Measurements from ENCODE around the gene TBC1D22A. TPM values are rescaled to one million over a fixed set of nuclear protein-coding genes. Genes with fewer than 3 reads are reported as not detected.

The TBC1D22A gene
- polyA plus RNA-seq, 1 donor from 2014 or later: 9.3 TPM

DNA sequence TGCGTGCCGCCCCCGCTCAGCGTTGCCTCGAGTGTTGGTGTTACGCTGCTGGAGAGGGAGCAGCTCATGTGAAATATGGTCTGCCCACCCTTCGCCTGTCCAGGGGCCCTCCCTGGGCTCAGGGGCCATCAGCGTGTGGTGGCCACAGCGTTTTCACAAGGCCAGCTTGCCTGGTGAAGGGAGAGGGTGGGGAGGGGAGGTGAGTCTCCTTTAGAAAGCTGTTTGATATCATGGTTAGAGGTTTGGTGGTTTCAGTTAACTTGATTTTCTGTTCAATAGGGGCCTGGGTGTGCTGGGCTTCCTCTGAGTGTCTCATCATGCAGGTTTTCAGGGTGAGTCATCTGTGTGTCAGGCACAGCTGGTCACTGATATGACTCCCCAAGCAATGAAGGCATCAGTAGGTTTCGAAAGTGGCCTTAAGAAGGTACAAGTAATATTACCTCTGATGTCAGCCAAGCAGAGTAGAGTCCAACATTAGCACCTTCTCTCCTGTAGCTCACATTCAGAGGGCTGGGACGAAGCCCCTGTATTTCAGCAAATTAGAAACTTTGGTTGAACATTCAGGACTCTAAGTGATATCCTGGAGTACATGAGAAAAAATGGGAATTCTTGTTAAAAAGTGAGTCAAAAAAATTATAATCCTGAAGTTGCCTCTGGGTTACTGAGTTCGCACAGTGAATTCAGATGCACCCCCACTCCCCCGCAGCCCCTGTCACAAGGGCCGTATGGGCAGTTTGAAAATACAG is 172.5 kb downstream of the TBC1D22A start:
- H3K4me2 ChIP-seq (ENCODE audit: low read length): no peak overlapping the region
- H3K27ac ChIP-seq (ENCODE audit: low read length): no peak overlapping the region

DNA sequence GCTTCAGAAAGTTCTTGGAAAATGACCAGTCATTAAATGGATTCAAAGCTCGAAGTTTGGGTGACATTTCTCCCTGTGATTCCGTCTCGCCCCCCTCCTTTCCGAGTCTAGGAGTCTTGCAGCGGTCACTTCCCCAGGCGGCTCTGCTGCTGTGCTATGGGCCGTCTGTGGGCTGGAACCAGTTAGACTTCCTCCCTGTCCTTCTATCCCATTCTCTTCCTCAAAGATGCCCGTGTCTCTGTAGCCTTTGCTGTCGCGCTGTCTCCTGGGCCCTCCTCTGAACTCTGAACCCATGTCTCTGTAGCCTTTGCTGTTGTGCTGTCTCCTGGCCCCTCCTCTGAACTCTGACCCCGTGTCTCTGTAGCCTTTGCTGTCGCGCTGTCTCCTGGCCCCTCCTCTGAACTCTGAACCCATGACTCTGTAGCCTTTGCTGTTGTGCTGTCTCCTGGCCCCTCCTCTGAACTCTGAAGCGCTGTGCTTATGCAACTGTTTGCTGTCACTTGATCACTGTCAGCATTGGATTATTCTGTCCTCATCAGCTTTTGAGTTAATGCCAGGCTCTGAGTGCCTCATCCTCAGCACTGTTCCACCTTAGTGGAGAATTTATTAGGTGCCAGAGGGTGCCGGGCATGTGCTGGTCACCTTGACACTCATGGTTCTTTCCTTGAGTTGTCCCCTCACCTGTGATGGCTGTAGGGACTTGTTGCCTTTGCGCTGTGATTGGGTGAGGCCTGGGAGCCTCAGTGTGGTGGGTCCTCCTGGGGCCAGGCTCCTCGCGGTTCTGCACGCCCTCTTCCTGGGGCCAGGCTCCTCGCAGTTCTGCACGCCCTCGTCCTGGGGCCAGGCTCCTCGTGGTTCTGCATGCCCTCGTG is 173.3 kb downstream of the TBC1D22A start:
- no peak overlapping the region for H3K9ac ChIP-seq (ENCODE audit: low read length)
- no peak overlapping the region for H3K4me2 ChIP-seq (ENCODE audit: low read length)
- peak overlapping the region; percentile 36 for H3K27ac ChIP-seq (ENCODE audit: low read length)
- no peaks in the 10 kb centered on the region for H3K27me3 ChIP-seq (ENCODE audit: insufficient read depth, low read depth, low read length)
- no peaks in the 10 kb centered on the region for H3K9me3 ChIP-seq (ENCODE audit: low read length)
- H3F3A ChIP-seq (ENCODE audit: insufficient read depth, low read length, poor library complexity, severe bottlenecking): no peaks in the 10 kb centered on the region
- no peak overlapping the region for H2AFZ ChIP-seq (ENCODE audit: low read depth, low read length)
- no peak overlapping the region for H3K4me3 ChIP-seq (ENCODE audit: low read length)
- H3K79me2 ChIP-seq (replicated peaks; ENCODE audit: insufficient read depth, low read length): no peaks in the 10 kb centered on the region
- H3K9me2 ChIP-seq (ENCODE audit: insufficient read depth, low read length): no peaks in the 10 kb centered on the region
- H3K36me3 ChIP-seq (ENCODE audit: insufficient read depth, low read length): no peaks in the 10 kb centered on the region
- no peaks in the 10 kb centered on the region for H4K20me1 ChIP-seq (ENCODE audit: insufficient read depth)
- TF ChIP-seq POLR2AphosphoS5 (IDR thresholded peaks at IDR 0.05) (no peak), MXI1 (conservative IDR thresholded peaks at IDR 0.05; ENCODE audit: poor library complexity, severe bottlenecking) (no peak), EZH2 (IDR thresholded peaks at IDR 0.05; ENCODE audit: borderline replicate concordance, insufficient read depth, low read length, poor library complexity, severe bottlenecking) (no peak), RAD21 (conservative IDR thresholded peaks at IDR 0.05) (no peak), EP300 (conservative IDR thresholded peaks at IDR 0.05; ENCODE audit: poor library complexity, severe bottlenecking) (no peak)
- TF ChIP-seq, protein P1, sequence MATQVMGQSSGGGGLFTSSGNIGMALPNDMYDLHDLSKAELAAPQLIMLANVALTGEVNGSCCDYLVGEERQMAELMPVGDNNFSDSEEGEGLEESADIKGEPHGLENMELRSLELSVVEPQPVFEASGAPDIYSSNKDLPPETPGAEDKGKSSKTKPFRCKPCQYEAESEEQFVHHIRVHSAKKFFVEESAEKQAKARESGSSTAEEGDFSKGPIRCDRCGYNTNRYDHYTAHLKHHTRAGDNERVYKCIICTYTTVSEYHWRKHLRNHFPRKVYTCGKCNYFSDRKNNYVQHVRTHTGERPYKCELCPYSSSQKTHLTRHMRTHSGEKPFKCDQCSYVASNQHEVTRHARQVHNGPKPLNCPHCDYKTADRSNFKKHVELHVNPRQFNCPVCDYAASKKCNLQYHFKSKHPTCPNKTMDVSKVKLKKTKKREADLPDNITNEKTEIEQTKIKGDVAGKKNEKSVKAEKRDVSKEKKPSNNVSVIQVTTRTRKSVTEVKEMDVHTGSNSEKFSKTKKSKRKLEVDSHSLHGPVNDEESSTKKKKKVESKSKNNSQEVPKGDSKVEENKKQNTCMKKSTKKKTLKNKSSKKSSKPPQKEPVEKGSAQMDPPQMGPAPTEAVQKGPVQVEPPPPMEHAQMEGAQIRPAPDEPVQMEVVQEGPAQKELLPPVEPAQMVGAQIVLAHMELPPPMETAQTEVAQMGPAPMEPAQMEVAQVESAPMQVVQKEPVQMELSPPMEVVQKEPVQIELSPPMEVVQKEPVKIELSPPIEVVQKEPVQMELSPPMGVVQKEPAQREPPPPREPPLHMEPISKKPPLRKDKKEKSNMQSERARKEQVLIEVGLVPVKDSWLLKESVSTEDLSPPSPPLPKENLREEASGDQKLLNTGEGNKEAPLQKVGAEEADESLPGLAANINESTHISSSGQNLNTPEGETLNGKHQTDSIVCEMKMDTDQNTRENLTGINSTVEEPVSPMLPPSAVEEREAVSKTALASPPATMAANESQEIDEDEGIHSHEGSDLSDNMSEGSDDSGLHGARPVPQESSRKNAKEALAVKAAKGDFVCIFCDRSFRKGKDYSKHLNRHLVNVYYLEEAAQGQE (IDR thresholded peaks at IDR 0.05; ENCODE audit: borderline replicate concordance): no peak
- TF ChIP-seq, protein P2, sequence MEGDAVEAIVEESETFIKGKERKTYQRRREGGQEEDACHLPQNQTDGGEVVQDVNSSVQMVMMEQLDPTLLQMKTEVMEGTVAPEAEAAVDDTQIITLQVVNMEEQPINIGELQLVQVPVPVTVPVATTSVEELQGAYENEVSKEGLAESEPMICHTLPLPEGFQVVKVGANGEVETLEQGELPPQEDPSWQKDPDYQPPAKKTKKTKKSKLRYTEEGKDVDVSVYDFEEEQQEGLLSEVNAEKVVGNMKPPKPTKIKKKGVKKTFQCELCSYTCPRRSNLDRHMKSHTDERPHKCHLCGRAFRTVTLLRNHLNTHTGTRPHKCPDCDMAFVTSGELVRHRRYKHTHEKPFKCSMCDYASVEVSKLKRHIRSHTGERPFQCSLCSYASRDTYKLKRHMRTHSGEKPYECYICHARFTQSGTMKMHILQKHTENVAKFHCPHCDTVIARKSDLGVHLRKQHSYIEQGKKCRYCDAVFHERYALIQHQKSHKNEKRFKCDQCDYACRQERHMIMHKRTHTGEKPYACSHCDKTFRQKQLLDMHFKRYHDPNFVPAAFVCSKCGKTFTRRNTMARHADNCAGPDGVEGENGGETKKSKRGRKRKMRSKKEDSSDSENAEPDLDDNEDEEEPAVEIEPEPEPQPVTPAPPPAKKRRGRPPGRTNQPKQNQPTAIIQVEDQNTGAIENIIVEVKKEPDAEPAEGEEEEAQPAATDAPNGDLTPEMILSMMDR (IDR thresholded peaks at IDR 0.05; ENCODE audit: poor library complexity, severe bottlenecking): no peak

More for the DNA sequence above, 172.5 kb downstream of the TBC1D22A start:
- no peaks in the 10 kb centered on the region for H3K9me2 ChIP-seq (ENCODE audit: insufficient read depth, low read length)
- no peak overlapping the region for H2AFZ ChIP-seq (ENCODE audit: low read depth, low read length)
- no peak for TF ChIP-seq MXI1 (conservative IDR thresholded peaks at IDR 0.05; ENCODE audit: poor library complexity, severe bottlenecking)
- TF ChIP-seq POLR2AphosphoS5 (IDR thresholded peaks at IDR 0.05): no peak
- TF ChIP-seq SMC3 (conservative IDR thresholded peaks at IDR 0.05; ENCODE audit: poor library complexity): no peak
- TF ChIP-seq, protein P1 (IDR thresholded peaks at IDR 0.05; ENCODE audit: borderline replicate concordance): no peak
- TF ChIP-seq RAD21 (conservative IDR thresholded peaks at IDR 0.05): no peak
- no peak for TF ChIP-seq EP300 (conservative IDR thresholded peaks at IDR 0.05; ENCODE audit: poor library complexity, severe bottlenecking)
- TF ChIP-seq, protein P2 (IDR thresholded peaks at IDR 0.05; ENCODE audit: poor library complexity, severe bottlenecking): no peak
- no peak for TF ChIP-seq TAF1 (IDR thresholded peaks at IDR 0.05; ENCODE audit: low read depth)
- no peak for TF ChIP-seq EZH2 (IDR thresholded peaks at IDR 0.05; ENCODE audit: borderline replicate concordance, insufficient read depth, low read length, poor library complexity, severe bottlenecking)
- no peak overlapping the region for H3K4me3 ChIP-seq (ENCODE audit: low read length)
- H3K9me3 ChIP-seq (ENCODE audit: low read length): no peaks in the 10 kb centered on the region
- H3K79me2 ChIP-seq (replicated peaks; ENCODE audit: insufficient read depth, low read length): no peaks in the 10 kb centered on the region
- no peaks in the 10 kb centered on the region for H3K36me3 ChIP-seq (ENCODE audit: insufficient read depth, low read length)
- H4K20me1 ChIP-seq (ENCODE audit: insufficient read depth): no peaks in the 10 kb centered on the region
- H3K9ac ChIP-seq (ENCODE audit: low read length): no peak overlapping the region
- no peaks in the 10 kb centered on the region for H3K27me3 ChIP-seq (ENCODE audit: insufficient read depth, low read depth, low read length)
- no peaks in the 10 kb centered on the region for H3F3A ChIP-seq (ENCODE audit: insufficient read depth, low read length, poor library complexity, severe bottlenecking)
